GM19438 (cell line): Measurements from ENCODE around the gene MXI1.

Experiments
- ATAC-seq: cut with Tn5 transposase; IDR thresholded peaks from one replicate; pipeline ENCODE4 v1.9.1; 2021; ENCODE audit warnings: low read depth; ENCODE audit not compliant: unreplicated experiment

The MXI1 gene

GRCh38 chr10:110212119-110213006 is 5.0 kb downstream of the MXI1 start:
- no peak for ATAC-seq

- no peak for ATAC-seq
Measured at GRCh38 chr10:110214371-110214826, 7.0 kb downstream of the MXI1 start.

GRCh38 chr10:110215286-110216170 is 8.1 kb downstream of the MXI1 start:
- no peak for ATAC-seq

- ATAC-seq: no peak
Measured at GRCh38 chr10:110216240-110216639, 8.8 kb downstream of the MXI1 start.

DNA sequence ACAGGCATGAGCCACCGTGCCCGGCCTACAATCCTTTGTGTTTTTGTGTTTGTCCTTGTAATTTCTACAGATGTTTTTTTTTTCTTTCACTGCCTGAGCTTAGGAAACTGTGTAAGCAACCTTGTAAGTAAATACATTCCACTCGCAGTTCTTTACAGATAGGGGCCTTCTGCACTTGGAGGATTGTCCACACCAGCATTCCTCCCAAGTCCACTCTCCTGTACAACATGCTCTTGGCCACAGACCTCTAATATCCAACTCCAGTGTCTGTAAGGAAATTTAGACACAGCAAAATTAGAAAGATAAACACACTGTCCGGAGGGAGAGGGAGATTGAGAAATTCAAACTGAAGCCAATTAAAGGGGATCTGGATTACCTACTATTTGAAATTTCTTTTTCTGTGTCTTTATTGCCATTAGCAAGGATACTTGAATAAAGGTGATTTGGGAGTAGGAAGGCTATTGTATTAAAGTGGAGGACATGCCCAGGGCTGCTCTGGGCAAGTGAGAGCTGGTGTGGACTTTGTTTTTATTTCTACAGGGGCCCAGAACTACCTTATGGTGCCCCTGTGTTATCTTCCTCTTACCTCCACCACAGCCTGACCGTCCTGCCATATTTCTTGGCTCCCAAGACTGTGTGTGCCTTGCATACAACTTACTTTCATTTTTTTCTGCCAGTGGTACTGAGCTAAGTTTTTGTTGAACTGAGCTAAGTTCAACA is 9.7 kb downstream of the MXI1 start:
- no peak for ATAC-seq

DNA sequence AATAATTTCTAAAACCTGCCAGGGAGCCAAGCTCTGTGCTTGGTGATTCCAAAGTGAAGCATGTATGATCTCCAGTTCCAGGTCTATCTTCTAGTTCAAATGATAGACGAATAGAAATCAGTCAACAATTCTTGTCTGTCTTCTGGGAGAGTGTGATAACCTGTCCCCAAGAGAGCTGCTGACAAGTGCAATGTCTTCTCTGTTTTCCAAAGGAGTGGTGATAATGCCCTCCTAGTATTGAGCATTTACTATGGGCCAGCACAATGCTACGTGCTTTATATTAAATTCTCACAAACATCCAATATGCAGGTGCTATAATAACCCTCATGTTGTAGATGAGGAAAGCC is 10.2 kb downstream of the MXI1 start:
- ATAC-seq: no peak

DNA sequence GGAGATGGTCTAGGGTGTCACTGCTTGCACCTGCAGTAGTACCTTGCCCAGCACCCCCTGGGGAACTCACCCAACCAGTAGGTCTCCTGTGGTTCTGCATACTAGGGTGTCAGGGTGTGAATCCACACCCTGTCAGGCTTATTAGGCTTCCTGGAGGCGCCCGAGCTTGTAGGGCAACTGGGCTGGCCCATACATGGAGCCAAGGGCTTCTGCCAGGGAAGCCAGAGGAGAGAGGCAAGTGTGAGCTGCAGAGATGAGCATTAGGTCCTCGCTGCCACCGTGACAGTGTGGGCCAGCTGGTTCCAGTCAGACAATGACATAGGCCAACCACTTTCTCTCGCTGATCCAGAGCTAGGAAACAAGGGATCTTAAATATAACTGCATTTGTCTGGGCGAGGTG is 11.2 kb downstream of the MXI1 start:
- no peak for ATAC-seq

DNA sequence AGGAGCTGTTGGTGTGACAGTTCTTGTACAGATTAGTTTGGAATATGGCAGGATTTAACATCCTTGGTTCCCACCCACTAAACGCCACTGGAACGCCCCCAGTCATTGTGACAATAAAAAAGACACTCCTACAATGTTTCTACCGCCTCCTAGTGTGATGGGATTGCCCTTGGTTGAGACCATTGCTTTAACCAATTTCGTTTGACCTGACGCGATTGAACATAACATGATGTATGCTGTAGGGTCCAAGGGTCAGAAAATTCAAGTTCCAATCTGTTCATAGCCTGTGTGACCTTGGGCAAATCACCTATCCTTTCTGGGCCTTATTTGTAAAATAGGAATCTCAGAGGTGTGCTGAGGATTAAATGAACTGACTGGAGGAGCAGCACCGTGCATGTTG is 12.5 kb downstream of the MXI1 start:
- ATAC-seq: no peak

DNA sequence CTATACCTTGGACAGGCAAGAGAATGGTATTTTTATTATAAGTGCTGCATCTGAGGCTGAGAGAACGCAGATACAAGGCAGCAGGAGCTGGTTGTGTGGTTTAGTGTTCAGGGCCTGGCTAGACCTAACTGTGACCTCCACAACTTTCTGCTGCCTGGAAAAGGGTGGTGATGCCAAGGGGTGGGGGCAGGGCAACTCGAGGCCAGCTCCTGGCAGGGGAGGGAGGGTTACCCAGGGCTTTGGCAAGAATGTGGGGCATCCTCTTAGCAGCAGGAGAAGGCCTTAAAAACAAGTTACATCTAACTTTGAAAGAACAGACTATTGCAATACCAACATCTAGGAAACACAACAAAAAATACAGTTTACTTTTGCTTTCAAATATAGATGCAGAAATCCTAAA is 13.0 kb downstream of the MXI1 start:
- ATAC-seq: no peak

DNA sequence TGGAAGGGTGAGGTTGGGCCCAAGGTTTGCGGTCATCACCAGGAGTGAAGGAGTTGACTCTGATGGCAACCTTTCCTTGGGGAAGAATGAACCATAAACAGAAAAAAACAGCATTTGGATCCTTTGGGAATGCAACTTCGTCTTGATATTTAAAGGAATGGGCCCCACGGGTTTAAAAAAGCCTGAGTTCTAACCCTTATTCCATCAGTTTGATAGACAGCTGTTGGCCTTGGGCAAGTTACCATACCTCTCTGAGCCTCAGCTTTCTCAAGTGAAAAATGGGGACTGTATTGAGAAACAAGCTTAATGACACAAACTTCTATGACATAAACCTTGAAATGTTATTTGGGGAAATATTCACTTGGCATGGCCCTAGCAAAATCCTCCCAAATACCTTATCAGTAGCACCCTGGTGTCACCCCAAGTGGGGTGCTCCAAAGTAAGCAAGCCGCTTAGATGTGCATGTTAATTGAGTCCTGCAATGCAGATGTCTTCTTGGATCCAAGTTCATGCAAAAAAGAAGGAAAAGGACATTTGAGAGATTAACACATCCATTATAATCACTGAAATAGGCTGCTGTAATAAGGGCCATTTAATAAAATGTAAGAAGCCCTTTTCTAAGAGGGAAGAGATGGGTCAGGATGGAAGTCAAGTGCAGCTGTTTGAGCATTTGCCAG is 13.8 kb downstream of the MXI1 start:
- no peak for ATAC-seq

- ATAC-seq: peak; percentile 38
Measured at GRCh38 chr10:110221721-110222261, 14.4 kb downstream of the MXI1 start.

DNA sequence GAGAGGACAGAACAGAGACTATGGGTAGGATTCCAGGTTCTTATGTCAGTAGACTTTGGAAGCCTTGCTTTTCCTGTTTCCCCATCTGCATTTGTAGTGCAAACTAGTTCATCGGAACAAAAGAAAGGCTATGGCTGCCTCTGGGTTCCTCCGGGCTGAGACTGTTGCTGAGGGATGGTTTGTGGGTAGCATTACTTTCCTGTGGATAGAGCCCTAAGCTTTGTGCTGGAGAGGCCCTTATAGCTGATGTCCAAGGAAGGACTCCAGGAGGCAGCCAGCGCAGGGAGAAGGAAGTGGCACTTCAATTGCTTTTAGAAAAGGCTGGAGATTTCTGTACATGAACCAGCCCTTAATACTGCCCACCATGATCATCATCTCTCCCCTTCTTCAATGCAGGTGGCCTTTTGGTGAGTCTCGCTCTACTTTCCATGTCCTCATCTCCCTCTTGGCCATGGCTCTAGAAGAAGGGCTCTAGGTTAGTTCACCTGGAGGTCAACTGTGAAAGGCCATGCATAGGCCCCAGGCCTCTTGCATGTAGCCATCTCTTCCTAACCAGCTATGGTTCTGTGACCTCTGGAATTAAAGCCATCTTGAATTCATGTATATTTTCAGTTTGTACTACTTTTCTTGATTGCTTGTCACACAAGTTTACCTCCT is 15.4 kb downstream of the MXI1 start:
- ATAC-seq: no peak

DNA sequence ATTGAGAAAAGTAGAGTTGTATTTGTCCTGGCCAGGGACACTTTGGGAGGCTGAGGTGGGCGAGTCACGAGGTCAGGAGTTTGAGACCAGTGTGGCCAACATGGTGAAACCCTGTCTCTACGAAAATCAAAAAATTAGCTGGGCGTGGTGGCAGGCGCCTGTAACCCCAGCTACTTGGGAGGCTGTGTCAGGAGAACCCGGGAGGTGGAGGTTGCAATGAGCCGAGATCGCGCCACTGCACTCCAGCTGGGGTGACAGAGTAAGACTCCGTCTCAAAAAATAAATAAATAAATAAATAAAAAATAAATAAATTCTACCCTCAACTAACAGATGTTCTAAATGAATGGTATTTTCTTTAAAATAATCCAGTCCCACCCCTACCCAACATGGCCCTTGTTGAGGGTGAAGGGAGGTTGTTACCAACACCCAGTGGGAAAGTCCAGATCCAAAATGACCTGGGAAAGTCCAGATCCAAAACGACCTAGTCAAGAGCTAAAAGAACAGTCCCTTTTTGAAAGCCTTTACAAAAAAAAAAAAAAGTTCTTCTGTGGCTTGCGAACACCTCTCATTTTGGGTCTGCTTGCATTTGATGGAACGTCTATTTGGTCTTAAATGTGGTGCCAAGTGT is 16.0 kb downstream of the MXI1 start:
- ATAC-seq: no peak

- no peak for ATAC-seq
Measured at GRCh38 chr10:110224992-110225391, 17.6 kb downstream of the MXI1 start.

DNA sequence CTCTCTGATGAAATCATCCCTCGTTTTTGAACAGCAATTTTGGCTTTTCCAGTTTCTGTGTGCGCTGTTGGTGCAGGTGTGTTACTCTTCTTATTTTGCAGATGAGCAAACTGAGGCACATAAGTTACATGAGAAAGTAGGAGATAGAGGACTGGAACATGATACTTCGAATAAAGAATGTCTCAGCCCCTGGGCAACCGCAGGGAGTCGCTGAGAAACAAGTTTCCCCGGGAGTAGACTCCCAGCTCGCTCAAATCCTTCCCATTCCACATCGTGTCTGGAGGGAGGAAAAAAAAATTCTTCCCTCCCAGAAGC is 18.0 kb downstream of the MXI1 start:
- ATAC-seq: peak; percentile 10

- ATAC-seq: peak; percentile 77
Measured at GRCh38 chr10:110225756-110226542, 18.5 kb downstream of the MXI1 start.

GRCh38 chr10:110226543-110226925 is 19.1 kb downstream of the MXI1 start:
- ATAC-seq: no peak

DNA sequence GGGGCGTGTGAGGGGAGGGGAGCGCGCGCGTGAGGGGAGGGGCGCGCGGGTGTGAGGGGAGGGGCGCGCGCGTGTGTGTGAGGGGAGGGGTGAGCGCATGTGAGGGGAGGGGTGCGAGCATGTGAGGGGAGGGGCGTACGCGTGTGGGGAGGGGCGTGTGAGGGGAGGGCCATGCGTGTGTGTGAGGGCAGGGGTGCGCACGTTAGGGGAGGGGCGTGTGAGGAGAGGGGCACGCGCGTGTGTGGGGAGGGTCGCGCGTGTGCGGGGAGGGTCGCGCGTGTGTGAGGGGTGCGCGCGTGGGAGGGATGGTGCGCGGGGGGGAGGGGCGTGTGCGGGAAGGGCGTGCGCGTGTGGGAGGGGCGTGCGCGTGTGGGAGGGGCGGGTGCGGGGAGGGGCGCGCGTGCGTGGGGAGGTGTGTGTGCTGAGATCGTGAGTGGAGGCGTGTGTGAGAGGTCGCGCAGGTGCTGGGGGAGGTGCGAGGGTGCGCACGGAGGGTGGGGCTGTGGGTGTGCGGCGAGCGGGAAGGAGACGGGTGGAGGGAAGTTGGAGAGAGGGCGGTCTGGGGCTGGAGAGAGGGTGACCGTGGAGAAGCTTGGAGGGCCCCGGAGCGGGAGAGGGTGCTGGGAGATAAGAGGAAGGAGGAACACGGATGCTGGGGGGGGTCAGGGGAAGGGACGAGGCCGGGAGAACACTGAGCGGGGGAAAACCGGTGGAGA is 19.7 kb downstream of the MXI1 start:
- no peak for ATAC-seq
